Effector memory CD4-positive, alpha-beta T cell (primary cell): ENCODE results near the gene NLRP13.
"Not testable (repeated sequence)": the region's sequence is repeated elsewhere in the genome, so short reads cannot be mapped to it uniquely, and the experiment has no call there.

Experiments used
- DNase-seq, 3 donors: peaks; one replicate each; pipeline ENCODE4 v3.0.0-alpha.2; 2020
- H3K27ac ChIP-seq: 2 replicates; pipeline ENCODE4 v1.7.0; 2013; ENCODE audit warnings: mild to moderate bottlenecking, low read length, moderate library complexity; ENCODE audit not compliant: insufficient read depth, poor library complexity, severe bottlenecking
- H3K27me3 ChIP-seq: replicated peaks from 2 replicates; pipeline ENCODE4 v1.7.0; 2013; ENCODE audit warnings: mild to moderate bottlenecking, low read length; ENCODE audit not compliant: insufficient read depth, control insufficient read depth, poor library complexity, severe bottlenecking
- H3K36me3 ChIP-seq: 2 replicates; pipeline ENCODE4 v1.7.0; 2013; ENCODE audit warnings: mild to moderate bottlenecking, low read length, moderate library complexity; ENCODE audit not compliant: control insufficient read depth, insufficient read depth
- H3K4me1 ChIP-seq: 2 replicates; pipeline ENCODE4 v1.7.0; 2013; ENCODE audit warnings: low read length, mild to moderate bottlenecking; ENCODE audit not compliant: control insufficient read depth, insufficient read depth, poor library complexity, severe bottlenecking
- H3K4me3 ChIP-seq: 2 replicates; pipeline ENCODE4 v1.7.0; 2013; ENCODE audit warnings: low read length, low read depth, mild to moderate bottlenecking; ENCODE audit not compliant: insufficient read depth, poor library complexity, severe bottlenecking
- H3K9me3 ChIP-seq: 2 replicates; pipeline ENCODE4 v1.7.0; 2013; ENCODE audit warnings: mild to moderate bottlenecking, low read length, moderate library complexity; ENCODE audit not compliant: control insufficient read depth

The NLRP13 gene

GRCh38 chr19:55940306-55940705, 8.2 kb upstream of the NLRP13 start:
- no peaks in the 10 kb centered on the region for H3K9me3 ChIP-seq
- no peaks in the 10 kb centered on the region for H3K36me3 ChIP-seq
- no peaks in the 10 kb centered on the region for H3K27me3 ChIP-seq
- H3K4me1 ChIP-seq = no peaks in the 10 kb centered on the region
- H3K27ac ChIP-seq = no peak overlapping the region
- no peak for DNase-seq
- no peak overlapping the region for H3K4me3 ChIP-seq

GRCh38 chr19:55939206-55939605, 7.1 kb upstream of the NLRP13 start:
- Histone ChIP-seq H3K27me3 (no peaks in the 10 kb centered on the region), H3K36me3 (no peaks in the 10 kb centered on the region), H3K4me1 (no peaks in the 10 kb centered on the region), H3K4me3 (no peak overlapping the region), H3K27ac (no peak overlapping the region), H3K9me3 (no peaks in the 10 kb centered on the region)
- no peak for DNase-seq

GRCh38 chr19:55935206-55935605, 3.1 kb upstream of the NLRP13 start:
- no peaks in the 10 kb centered on the region for H3K27me3 ChIP-seq
- no peak for DNase-seq
- no peaks in the 10 kb centered on the region for H3K36me3 ChIP-seq
- H3K9me3 ChIP-seq = no peaks in the 10 kb centered on the region
- no peak overlapping the region for H3K27ac ChIP-seq
- no peak overlapping the region for H3K4me3 ChIP-seq
- no peaks in the 10 kb centered on the region for H3K4me1 ChIP-seq

GRCh38 chr19:55930996-55931515, 1.1 kb downstream of the NLRP13 start:
- no peaks in the 10 kb centered on the region for H3K9me3 ChIP-seq
- no peaks in the 10 kb centered on the region for H3K4me1 ChIP-seq
- H3K36me3 ChIP-seq = no peaks in the 10 kb centered on the region
- H3K27me3 ChIP-seq = no peaks in the 10 kb centered on the region
- no peak overlapping the region for H3K27ac ChIP-seq
- no peak for DNase-seq
- H3K4me3 ChIP-seq = no peak overlapping the region

- not testable (repeated sequence) for H3K27ac ChIP-seq, H3K27me3 ChIP-seq, H3K9me3 ChIP-seq, H3K4me1 ChIP-seq, H3K4me3 ChIP-seq, DNase-seq, H3K36me3 ChIP-seq
Observed at GRCh38 chr19:55929258-55929657, 2.9 kb downstream of the NLRP13 start.

GRCh38 chr19:55927991-55928390, 4.1 kb downstream of the NLRP13 start:
- H3K4me3 ChIP-seq = no peak overlapping the region
- H3K27me3 ChIP-seq = no peaks in the 10 kb centered on the region
- no peak overlapping the region for H3K27ac ChIP-seq
- no peaks in the 10 kb centered on the region for H3K9me3 ChIP-seq
- no peaks in the 10 kb centered on the region for H3K4me1 ChIP-seq
- no peaks in the 10 kb centered on the region for H3K36me3 ChIP-seq
- no peak for DNase-seq

- DNase-seq = no peak
- Histone ChIP-seq H3K27me3 (no peaks in the 10 kb centered on the region), H3K36me3 (no peaks in the 10 kb centered on the region), H3K4me1 (no peaks in the 10 kb centered on the region), H3K27ac (no peak overlapping the region), H3K9me3 (no peaks in the 10 kb centered on the region), H3K4me3 (no peak overlapping the region)
Observed at GRCh38 chr19:55923556-55923955, 8.6 kb downstream of the NLRP13 start.

GRCh38 chr19:55913643-55914268, 18.4 kb downstream of the NLRP13 start:
- Histone ChIP-seq H3K36me3 (no peaks in the 10 kb centered on the region), H3K27ac (no peak overlapping the region), H3K9me3 (no peaks in the 10 kb centered on the region), H3K4me1 (no peaks in the 10 kb centered on the region), H3K27me3 (no peaks in the 10 kb centered on the region), H3K4me3 (no peak overlapping the region)
- no peak for DNase-seq

- Histone ChIP-seq H3K9me3 (no peaks in the 10 kb centered on the region), H3K27ac (no peak overlapping the region), H3K4me3 (no peak overlapping the region), H3K36me3 (no peaks in the 10 kb centered on the region), H3K27me3 (no peaks in the 10 kb centered on the region), H3K4me1 (no peaks in the 10 kb centered on the region)
- DNase-seq = no peak
Observed at GRCh38 chr19:55912916-55913315, 19.2 kb downstream of the NLRP13 start.

GRCh38 chr19:55909801-55910200, 22.3 kb downstream of the NLRP13 start:
- Histone ChIP-seq H3K36me3 (no peaks in the 10 kb centered on the region), H3K4me1 (no peaks in the 10 kb centered on the region), H3K27me3 (no peaks in the 10 kb centered on the region), H3K9me3 (no peaks in the 10 kb centered on the region), H3K4me3 (no peak overlapping the region), H3K27ac (no peak overlapping the region)
- no peak for DNase-seq
